Natural killer cell (primary cell): ENCODE data around the gene ITGAL. TPM values are rescaled to one million over a fixed set of nuclear protein-coding genes. Genes with fewer than 3 reads are reported as not detected.
A peak's percentile ranks its signal among the peaks of the same experiment; 100 is the strongest.

ENCODE experiments used
- ATAC-seq, 3 donors: fragments of 150-1000 bp in 2 of 3; fragments of 200-7000 bp in 1 of 3; cut with Tn5 transposase; 1 replicate in 1 of 3; 2 replicates in 2 of 3; pipeline ENCODE4 v1.10.0; 2021; ENCODE audit warnings: mild to moderate bottlenecking in 2 of 3, moderate library complexity in 2 of 3
- DNase-seq, 2 donors: peaks; one replicate each; pipeline versions ENCODE4 v3.0.0 to v3.0.0-alpha.2; 2013 to 2021; ENCODE audit warnings: mixed read lengths in 1 of 2
- H3K27ac ChIP-seq: one replicate; pipeline ENCODE4 v1.5.1; 2013; ENCODE audit warnings: mild to moderate bottlenecking, low read length
- H3K27me3 ChIP-seq: one replicate; pipeline ENCODE4 v1.6.1; 2013; ENCODE audit warnings: low read length; ENCODE audit not compliant: control insufficient read depth, insufficient read depth
- H3K36me3 ChIP-seq: one replicate; pipeline ENCODE4 v1.6.1; 2013; ENCODE audit warnings: low read length; ENCODE audit not compliant: control insufficient read depth, insufficient read depth
- H3K4me1 ChIP-seq: one replicate; pipeline ENCODE4 v1.6.1; 2013; ENCODE audit warnings: low read length; ENCODE audit not compliant: control insufficient read depth, insufficient read depth
- H3K4me3 ChIP-seq: one replicate; pipeline ENCODE4 v1.5.1; 2013; ENCODE audit warnings: low read length
- H3K9me3 ChIP-seq: one replicate; pipeline ENCODE4 v1.6.1; 2013; ENCODE audit warnings: low read length; ENCODE audit not compliant: control insufficient read depth, insufficient read depth
- H3K27ac Mint-ChIP-seq, 2 donors: one replicate each; pipeline ENCODE4 v1.8.0; 2022; ENCODE audit warnings: mild to moderate bottlenecking in 2 of 2, mixed read lengths in 2 of 2, moderate library complexity in 1 of 2
- H3K27me3 Mint-ChIP-seq, 2 donors: one replicate each; pipeline ENCODE4 v1.8.0; 2022; ENCODE audit warnings: low read depth in 2 of 2, mixed read lengths in 2 of 2
- H3K36me3 Mint-ChIP-seq: one replicate; pipeline ENCODE4 v1.8.0; 2022; ENCODE audit warnings: mixed read lengths
- H3K4me1 Mint-ChIP-seq, 2 donors: one replicate each; pipeline ENCODE4 v1.8.0; 2022; ENCODE audit warnings: mixed read lengths in 2 of 2
- H3K4me3 Mint-ChIP-seq: one replicate; pipeline ENCODE4 v1.8.0; 2022; ENCODE audit warnings: mild to moderate bottlenecking, moderate library complexity, mixed read lengths
- H3K9me3 Mint-ChIP-seq, 2 donors: one replicate each; pipeline ENCODE4 v1.8.0; 2022; ENCODE audit warnings: mixed read lengths in 2 of 2
- CTCF ChIP-seq: fragments of 200-600 bp; IDR thresholded peaks from one replicate; pipeline ENCODE4 v1.8.0; 2022; ENCODE audit warnings: antibody characterized with exemption
- WGBS: methylation state at CpG from one replicate; pipeline ENCODE4 v1.1.7; 2013; ENCODE audit warnings: missing lambda C conversion rate; ENCODE audit not compliant: insufficient coverage; 5-methylcytosine and 5-hydroxymethylcytosine counted together
- intact Hi-C: fragments of 100-400 bp; cut with micrococcal nuclease; formaldehyde crosslinking; loops from one replicate; pipeline ENCODE4 v1.14.2; 2022
- total RNA-seq, 4 donors: library from RNA; stranded (reverse); fragments of 120-200 nt in 1 of 4; gene quantifications; one replicate each; pipeline versions ENCODE4 v1.2.3 to v1.2.4, GENCODE V29; 2013 to 2022

ITGAL gene
- total RNA-seq, 3 donors from 2014 or later (not counting 1 experiment from before 2014, with no cell fraction given), result 1,131 to 1,260 (median 1,176) TPM

- ATAC-seq (no peak), DNase-seq (no peak)
- intact Hi-C loops, result loop anchor here (5.0 kb wide), 1 partner anchor 87 kb away; the partner anchor contains the start of gene FBRS
- Mint-ChIP-seq H3K4me1 (peaks cover 20 to 31% of the 10 kb centered on the region in 2 donors), H3K27ac (peak overlapping the region; percentile 92 to 95), H3K9me3 (no peaks in the 10 kb centered on the region), H3K27me3 (no peaks in the 10 kb centered on the region), H3K36me3 (no peaks in the 10 kb centered on the region), H3K4me3 (peak overlapping the region; percentile 52)
- no peak for TF ChIP-seq CTCF
- H3K36me3 ChIP-seq, result no peaks in the 10 kb centered on the region
- peaks cover 42% of the 10 kb centered on the region for H3K4me1 ChIP-seq
- H3K27ac ChIP-seq, result no peak overlapping the region
- H3K27me3 ChIP-seq, result no peaks in the 10 kb centered on the region
- 95% methylated on average over 44 of the region's 44 CpGs for WGBS
- H3K4me3 ChIP-seq, result no peak overlapping the region
- H3K9me3 ChIP-seq, result no peaks in the 10 kb centered on the region
Observed at GRCh38 chr16:30569746-30570635, 97.4 kb downstream of the ITGAL start.

- Mint-ChIP-seq H3K36me3 (no peaks in the 10 kb centered on the region), H3K9me3 (no peaks in the 10 kb centered on the region), H3K27ac (peak overlapping the region; percentile 92 to 95), H3K4me3 (peak overlapping the region; percentile 83), H3K27me3 (no peaks in the 10 kb centered on the region), H3K4me1 (peaks cover 20 to 31% of the 10 kb centered on the region in 2 donors)
- no peaks in the 10 kb centered on the region for H3K36me3 ChIP-seq
- no peaks in the 10 kb centered on the region for H3K27me3 ChIP-seq
- intact Hi-C loops, result loop anchor here (5.0 kb wide), 1 partner anchor 86 kb away; the partner anchor contains the start of gene FBRS
- peak overlapping the region; percentile 74 for H3K4me3 ChIP-seq
- 8% methylated on average over 20 of the region's 22 CpGs for WGBS
- ATAC-seq (no peak), DNase-seq (no peak)
- H3K4me1 ChIP-seq, result peaks cover 42% of the 10 kb centered on the region
- TF ChIP-seq CTCF, result no peak
- peak overlapping the region; percentile 97 for H3K27ac ChIP-seq
- no peaks in the 10 kb centered on the region for H3K9me3 ChIP-seq
Observed at GRCh38 chr16:30570636-30571444, 98.3 kb downstream of the ITGAL start.

- Histone ChIP-seq H3K27ac (peak within 1 kb of the TSS; percentile 97), H3K4me1 (peaks cover 42% of the 10 kb centered on the region), H3K9me3 (no peaks in the 10 kb centered on the region), H3K4me3 (peak within 1 kb of the TSS; percentile 74), H3K27me3 (no peaks in the 10 kb centered on the region), H3K36me3 (no peaks in the 10 kb centered on the region)
- H3K4me3 Mint-ChIP-seq, result peak within 1 kb of the TSS; percentile 93
- H3K9me3 Mint-ChIP-seq, result no peaks in the 10 kb centered on the region
- no peaks in the 10 kb centered on the region for H3K36me3 Mint-ChIP-seq
- intact Hi-C loops, result loop anchor here (1.0 to 5.0 kb wide), 4 partner anchors 13 to 86 kb away; partner anchors contain the start of genes FBRS, ZNF764 and ZNF785
- under 1% methylated on average over 66 of the region's 67 CpGs for WGBS
- DNase-seq, result peak; percentile 91 to 97
- ATAC-seq, result peak; percentile 82 to 93 (median 86)
- TF ChIP-seq CTCF, result no peak
- H3K27ac Mint-ChIP-seq, result peak within 1 kb of the TSS; percentile 92 to 95
- peaks cover 20 to 31% of the 10 kb centered on the region in 2 donors for H3K4me1 Mint-ChIP-seq
- no peaks in the 10 kb centered on the region for H3K27me3 Mint-ChIP-seq
Observed at GRCh38 chr16:30571445-30572322, 99.1 kb downstream of the ITGAL start, which contains the start of gene ZNF688. Gene ZNF688, minus strand, starts transcription at chr16:30571714. Its CDS starts 85 bp downstream, at chr16:30571629.

Other genes with a start within 250 kb of the ITGAL start
- gene NPIPB13, start 224.3 kb upstream of the ITGAL start, total RNA-seq, result 10 to 100 TPM; 17.0 to 43.5 (median 39.8) TPM
- 100 to 1,000 TPM in 1 of 3 donors, 10 to 100 TPM in 2; 79.5 to 104 (median 87.7) TPM for gene CD2BP2, start 117.4 kb upstream of the ITGAL start, total RNA-seq
- gene TBC1D10B, start 102.2 kb upstream of the ITGAL start, total RNA-seq, result 10 to 100 TPM; 43.0 to 55.3 (median 50.2) TPM
- 1 to 10 TPM; 2.9 to 8.0 (median 7.2) TPM for gene MYL11, start 97.9 kb upstream of the ITGAL start, total RNA-seq
- gene SEPTIN1, start 90.2 kb upstream of the ITGAL start, total RNA-seq, result 100 to 1,000 TPM; 196 to 210 (median 205) TPM
- gene ZNF48, start 77.3 kb upstream of the ITGAL start, total RNA-seq, result 1 to 10 TPM; 5.5 to 7.4 (median 7.1) TPM
- gene ZNF771, start 65.1 kb upstream of the ITGAL start, total RNA-seq, result 1 to 10 TPM in 2 of 3 donors, under 1 TPM in 1; 0.70 to 1.4 (median 1.4) TPM
- 10 to 100 TPM; 11.2 to 16.9 (median 15.2) TPM for gene DCTPP1, start 42.7 kb upstream of the ITGAL start, total RNA-seq
- gene SEPHS2, start 26.9 kb upstream of the ITGAL start, total RNA-seq, result 10 to 100 TPM; 25.5 to 37.6 (median 35.0) TPM
- gene ZNF768, start 53.8 kb downstream of the ITGAL start, total RNA-seq, result 1 to 10 TPM; 3.3 to 7.2 (median 5.6) TPM
- 1 to 10 TPM; 5.0 to 8.6 (median 6.3) TPM for gene ZNF747, start 62.1 kb downstream of the ITGAL start, total RNA-seq
- 10 to 100 TPM in 2 of 3 donors, 1 to 10 TPM in 1; 9.6 to 13.0 (median 11.7) TPM for gene ZNF764, start 85.6 kb downstream of the ITGAL start, total RNA-seq
- gene ZNF688, start 99.0 kb downstream of the ITGAL start, total RNA-seq, result 10 to 100 TPM; 10.1 to 16.9 (median 16.5) TPM
- gene ZNF785, start 113.0 kb downstream of the ITGAL start, total RNA-seq, result 10 to 100 TPM in 2 of 3 donors, 1 to 10 TPM in 1; 7.5 to 15.2 (median 10.4) TPM
- 1 to 10 TPM; 8.8 to 9.3 (median 9.1) TPM for gene ZNF689, start 137.6 kb downstream of the ITGAL start, total RNA-seq
- gene PRR14, start 178.2 kb downstream of the ITGAL start, total RNA-seq, result 100 to 1,000 TPM in 2 of 3 donors, 10 to 100 TPM in 1; 81.0 to 110 (median 101) TPM
- 100 to 1,000 TPM; 158 to 182 (median 172) TPM for gene FBRS, start 185.7 kb downstream of the ITGAL start, total RNA-seq
- 10 to 100 TPM; 78.8 to 99.0 (median 89.3) TPM for gene SRCAP, start 226.4 kb downstream of the ITGAL start, total RNA-seq